Stimulated activated CD8-positive, alpha-beta memory T cell treated with anti-CD3 and anti-CD28 coated beads, Interleukin-15, amount 100 ng/mL, for 1 hour (primary cell): Measurements from ENCODE around the gene COBL.

Experiments used
- DNase-seq: peaks from one replicate; pipeline ENCODE4 v3.0.0-alpha.2; 2020; ENCODE audit warnings: low read depth

COBL gene

DNA sequence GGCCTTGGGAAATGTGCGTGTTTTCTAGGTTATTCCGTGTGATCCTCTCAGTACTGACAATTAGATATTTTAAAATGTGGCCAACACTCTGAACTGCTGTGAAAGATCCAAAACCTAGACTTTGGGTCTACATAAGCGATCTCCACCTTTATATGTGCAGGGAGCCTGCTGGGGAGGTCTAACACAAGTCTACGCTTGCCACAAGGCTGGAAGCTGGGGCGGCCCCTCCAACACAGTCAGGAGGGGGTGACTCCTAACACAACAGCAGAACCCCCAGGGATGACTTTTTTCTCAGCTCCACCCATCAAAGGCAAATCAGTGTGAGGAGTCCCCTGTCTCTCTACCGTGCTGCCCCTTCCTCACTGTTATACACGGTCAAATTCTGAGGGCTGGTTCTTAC, 202.6 kb downstream of the COBL start:
- DNase-seq: no peak

DNA sequence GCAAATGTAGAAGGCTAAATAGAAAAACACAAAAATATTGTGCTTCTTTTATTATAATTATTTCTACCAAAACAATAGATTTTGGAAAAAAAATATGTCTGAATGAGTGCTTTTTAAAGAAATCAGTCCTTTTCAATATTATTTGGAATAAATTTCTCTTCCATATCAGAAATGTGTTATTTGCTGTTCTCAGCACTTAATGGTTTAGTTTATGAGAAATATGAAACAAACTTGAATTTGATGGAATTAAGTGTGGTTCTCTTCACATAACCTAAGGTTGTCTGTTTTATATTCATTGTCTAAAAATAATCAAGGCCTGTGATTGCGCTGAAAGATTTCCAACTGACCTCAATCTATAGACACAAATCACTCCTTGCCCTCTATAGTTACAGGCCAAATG, 203.0 kb downstream of the COBL start:
- DNase-seq: no peak

DNA sequence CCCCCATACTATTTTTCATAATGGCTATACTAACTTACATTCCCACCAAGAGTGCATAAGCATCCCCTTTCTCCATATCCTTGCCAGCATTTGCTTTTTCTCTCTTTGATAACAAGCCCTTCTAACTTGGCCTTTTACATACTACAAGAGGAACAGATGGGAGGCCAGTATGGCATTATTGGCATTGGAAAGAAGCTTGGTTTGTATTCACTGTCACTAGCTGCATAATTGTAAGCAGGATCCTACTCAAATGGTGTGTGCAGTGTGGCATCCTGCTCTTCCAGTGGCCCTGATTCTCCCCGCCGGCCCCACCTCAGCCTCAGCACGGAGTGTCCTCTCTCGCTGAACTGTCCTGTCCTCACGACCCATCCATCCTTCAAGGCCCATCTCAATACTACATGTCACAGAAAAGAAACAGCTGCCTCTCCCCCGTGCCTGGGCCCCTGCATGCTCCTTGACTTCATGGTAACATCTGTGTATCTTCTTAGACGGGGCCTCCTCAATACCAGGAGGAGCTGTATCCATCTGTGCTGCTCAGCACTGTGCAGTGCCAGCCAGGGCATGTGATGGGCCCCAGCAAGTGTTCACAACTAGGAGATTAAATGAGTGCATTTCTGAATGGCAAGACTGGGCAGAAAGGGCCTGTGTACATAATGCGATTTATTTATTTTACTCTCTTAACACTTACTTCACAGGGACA, 205.2 kb downstream of the COBL start:
- DNase-seq: no peak

DNA sequence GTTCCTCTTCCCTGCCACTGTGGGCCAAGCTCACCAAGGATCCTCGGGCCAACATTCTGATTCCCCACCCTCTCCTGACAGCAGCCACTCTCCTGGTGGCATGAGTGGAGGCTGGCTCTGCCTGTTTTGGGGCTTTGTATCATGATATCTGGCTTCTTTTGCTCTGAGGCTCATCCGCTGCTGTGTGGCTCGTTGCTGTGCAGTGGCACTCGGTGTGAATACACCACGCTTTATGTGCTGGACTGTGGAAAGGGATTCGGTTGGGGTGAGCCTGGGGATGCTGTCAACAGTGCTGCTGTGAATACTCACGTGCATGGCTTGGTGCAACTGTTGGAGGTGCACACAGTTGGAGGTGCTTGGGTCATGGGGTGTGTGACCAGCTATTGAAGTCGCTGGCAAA, 208.5 kb downstream of the COBL start:
- DNase-seq: no peak

DNA sequence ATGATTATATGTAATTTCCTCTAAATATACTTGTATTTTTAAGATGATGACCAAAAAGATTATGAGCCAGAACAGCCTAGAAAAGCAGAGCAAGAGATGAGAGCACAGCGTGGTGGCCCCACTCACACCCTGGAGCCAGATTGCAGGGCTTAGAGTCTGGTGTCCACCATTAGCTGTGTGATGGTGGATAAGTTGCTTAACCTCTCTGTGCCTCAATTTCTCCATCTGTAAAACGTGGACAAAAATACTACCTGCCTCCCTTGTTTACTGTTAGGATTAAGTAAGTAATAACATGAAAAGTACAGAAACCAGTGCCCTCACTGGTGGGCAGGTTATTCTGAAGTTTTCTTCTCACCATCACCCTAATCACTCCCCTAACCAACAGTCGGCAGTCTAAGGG, 212.3 kb downstream of the COBL start:
- no peak for DNase-seq

DNA sequence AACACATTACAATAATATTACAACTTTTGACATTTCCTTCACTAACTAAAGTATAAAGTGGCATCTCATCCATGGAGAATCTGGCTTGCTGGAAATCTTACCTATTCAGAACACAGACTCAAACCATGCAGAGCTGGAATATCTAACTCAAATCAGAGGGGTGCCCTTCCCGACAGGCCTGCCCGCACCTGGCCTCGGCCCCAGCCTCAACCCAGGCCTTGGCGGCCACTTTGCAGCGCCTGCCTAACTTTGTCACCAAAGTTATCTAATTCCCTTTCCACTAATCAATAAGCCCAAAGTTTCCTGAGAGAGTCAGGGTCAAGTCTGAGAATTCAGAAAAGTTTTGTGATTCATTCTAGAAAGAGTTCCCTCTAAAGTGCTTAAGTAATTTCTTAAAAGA, 212.9 kb downstream of the COBL start:
- DNase-seq: no peak

DNA sequence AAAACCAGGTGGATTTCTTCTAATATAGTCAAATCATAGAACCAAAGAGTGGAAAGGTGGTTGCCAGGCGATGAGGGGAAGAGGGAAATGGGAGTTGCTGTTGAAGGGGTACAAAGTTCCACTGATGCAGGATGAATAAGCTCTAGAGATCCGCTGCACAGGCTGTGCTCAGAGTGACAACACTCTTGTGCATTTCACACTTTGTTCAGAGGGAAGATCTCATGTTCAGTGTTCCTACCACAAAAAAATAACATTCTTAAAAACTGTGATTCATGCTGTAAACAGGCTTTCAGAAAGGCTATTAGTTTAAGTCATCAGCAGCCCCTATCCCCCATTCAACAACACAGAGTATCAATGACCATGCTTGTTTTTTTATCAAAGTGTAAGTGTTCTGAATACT, 213.8 kb downstream of the COBL start:
- DNase-seq: no peak

DNA sequence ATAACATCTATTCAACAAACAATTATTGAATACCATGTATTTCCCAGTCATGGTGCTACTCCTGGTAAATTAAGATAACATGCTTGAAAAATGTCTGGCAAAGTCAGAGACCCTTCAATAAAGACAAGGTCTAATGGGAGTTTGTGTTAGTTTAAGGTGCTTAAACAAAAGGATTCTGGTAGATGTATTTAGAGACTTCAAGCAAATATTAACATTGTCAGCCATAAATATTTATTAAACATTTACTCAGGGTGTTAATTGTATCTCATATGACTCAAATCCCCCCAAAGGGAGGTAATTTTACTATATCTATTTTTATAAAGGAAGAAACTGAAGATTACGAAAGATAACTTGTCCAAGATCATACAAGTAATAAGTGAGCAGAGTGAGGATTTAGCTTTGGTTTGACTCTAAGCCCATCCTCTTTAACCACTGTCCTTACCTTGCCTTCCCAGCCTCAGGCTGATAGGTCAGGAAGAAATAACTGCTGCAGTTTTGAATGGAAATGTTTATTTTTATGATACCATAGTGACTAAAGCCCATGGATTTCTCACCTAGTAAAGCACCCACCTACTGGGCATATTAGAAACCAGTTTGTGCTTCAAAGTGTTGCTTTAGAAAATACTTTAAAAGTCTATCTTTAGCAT, 215.4 kb downstream of the COBL start:
- no peak for DNase-seq

DNA sequence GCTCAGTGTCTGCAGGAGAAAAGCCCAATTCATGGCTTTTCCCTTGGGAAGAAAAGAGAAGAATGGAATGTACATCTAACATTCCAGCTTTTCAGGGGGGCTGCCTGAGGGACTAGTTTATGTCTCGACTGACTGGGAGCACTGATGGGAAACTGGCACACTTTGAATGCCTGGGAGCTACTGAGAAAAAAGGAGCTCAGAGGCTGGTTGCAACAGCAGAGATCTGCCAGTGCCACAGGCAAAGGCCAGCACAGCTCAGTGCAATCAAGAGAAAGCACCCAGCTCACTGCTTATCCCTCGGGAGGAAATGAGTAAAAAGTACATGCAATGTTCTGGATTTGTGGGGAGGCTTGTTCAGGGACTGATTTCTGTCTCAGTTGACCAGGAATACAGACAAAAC, 226.2 kb downstream of the COBL start:
- DNase-seq: no peak

DNA sequence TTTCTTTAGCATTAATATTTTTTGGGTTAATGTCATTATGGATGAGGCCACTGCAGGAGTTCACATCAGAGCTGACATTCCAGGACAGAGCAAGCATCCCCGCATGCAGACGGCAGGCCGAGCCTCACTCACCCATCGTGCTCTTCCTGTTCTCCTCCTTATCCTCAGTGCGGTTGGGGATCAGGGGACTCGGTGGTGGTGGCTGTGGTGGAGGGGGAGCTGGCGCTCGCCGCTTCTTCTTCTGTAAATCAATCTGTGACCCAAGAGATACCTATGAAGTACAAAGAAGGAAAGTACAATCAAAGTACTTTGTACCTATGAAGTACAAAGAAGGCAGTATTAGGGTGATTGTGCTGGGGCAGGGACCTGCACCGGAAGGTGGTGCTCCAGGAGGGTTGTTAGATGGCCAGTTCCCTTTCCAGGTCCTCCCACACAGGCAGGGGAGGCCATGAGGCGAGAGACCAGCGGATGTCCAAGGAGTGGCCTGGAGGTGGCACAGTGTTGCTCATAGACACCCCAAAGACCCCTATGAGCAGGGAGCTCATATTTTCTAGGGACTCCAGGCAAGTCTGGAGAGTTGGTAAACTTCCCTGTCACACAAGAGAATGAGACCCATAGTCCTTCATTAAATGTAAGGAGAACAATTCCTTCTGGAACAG, 231.4 kb downstream of the COBL start:
- DNase-seq: no peak

DNA sequence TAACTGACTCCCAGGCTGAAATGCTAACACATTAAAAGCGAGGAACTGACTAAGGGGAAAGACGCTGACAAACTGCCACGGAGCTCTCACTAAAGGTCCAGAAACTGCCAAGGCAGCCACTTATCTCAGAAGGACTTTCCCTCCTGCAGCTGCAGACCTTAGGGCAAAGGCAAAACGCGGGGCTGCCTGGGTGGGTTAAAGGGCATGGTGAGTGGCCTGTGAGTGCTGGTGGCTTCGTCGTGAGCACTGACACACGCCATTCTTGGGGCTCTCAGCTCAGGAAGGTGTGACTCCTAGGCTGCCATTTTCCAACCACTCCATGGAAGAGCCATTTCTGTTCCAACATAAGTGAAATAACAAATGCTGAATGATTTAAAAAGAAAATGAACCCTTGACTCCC, 232.5 kb downstream of the COBL start:
- no peak for DNase-seq

DNA sequence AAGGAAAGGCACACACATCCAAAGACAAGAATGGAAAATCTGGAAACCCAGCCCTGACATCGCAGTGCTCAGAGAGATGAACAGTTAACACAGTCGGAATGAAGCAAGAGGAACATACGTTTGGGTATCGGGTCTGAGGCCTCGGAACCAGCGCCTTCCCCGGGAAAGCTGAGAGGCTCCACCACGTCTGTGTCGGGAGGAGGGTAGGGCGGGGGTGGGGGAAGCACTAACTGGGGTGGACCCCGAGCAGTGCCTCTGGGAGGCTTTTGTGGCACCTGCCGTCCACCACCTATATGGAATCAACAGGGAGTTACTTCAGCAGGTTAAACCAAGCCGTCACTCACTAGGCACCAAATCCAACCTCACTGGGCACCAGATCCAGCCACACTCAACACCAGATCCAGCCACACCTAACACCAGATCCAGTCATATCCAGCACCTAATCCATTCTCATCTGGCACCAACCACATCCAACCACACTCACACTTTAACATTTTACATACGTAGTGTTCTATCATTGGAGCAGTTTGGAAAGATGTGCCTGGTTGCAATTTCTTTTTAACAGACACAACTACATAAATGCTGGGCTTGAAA, 233.6 kb downstream of the COBL start:
- DNase-seq: no peak

DNA sequence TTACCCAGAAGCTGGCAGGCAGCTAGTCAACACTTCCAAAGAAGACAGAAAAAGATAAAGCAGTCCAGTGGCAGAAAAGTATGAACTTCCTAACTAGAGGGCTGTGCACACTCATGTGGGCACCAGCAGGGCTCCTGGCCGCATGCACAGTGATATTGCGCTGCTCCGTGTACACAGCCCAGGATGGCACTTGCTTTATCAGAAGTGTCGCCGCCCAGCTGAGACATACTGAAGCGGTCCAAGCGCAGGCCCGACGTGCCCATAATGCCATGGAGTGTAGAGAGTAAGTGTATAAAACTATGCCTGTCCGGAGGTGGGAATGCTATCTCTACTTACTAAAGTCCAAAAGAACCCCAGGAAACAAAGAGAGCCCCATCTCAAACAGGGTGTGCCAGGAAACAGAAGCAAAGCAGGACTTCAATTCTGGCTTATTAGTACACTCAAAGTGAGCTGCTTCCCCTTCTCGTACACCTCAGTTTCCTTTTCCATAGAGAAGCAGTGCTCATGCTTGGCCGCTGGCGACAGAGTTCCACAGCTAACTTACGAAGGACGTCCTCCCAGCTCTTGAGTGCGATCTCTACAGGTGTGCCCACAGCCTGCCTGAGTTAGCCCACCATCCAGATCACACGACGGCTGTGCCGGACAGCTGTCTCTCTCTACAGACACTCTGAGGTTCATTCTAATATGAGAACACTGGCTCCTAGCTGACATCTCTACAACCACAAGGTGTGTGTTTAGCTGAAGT, 234.3 kb downstream of the COBL start:
- no peak for DNase-seq

DNA sequence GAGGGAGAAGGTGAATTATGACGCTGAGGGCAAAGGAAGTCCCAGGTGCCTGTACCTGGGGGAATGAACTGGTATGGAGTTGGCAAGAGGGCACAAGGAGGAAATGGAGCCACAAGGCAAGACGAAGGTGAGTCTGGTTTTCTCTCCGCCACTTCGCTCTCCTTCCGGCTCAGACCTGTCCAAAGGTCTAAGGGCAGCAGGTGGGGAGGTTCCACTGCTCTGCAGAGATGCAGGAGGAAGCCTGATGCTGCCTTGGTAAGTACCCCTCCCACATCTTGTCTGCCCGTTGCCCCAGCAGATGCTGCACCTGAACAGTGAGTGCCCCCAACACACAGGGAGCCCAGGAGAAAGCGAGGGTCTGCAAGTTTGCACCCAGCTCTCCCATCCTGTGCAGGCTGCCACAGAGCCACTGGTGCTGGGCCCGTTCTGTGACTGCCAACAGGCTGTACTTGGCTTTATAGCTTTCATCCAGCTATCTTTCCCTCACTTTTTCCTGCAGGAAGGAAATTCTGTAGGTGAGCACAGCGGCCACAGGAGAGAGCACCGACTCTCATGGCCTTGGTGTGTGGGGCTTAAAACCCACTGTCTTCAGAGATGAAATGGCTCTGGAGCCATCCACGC, 235.2 kb downstream of the COBL start:
- no peak for DNase-seq

DNA sequence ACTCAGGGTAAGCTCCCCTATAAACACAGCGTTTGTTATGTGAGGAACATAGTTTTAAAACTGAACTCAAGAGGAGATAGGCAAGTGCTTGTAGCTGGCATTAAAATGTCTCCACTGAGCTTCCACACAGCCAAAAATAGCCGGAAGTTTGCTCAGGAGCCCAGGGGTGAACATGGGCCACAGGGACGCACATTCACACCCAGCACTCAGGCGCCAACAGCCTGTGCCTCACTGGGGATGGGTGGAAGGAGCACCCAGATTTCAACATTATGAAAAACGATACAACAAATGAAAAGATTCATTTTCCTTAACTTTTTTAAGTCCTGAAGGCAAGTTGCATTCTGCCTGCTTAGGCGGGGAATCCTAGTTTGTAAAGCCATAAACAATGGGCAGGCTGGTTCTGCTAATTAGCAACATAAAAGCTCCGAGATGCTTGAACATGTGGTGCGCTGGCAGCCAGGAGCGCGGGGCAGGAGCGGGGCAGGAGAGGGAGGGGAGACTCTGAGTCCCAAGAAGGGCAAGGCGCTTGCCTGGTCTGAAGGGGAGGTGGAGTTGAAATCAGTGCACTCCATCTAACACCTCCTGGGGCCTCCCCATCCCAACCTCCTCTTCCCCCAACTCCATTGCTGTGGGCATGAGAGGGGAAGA, 235.9 kb downstream of the COBL start:
- no peak for DNase-seq

DNA sequence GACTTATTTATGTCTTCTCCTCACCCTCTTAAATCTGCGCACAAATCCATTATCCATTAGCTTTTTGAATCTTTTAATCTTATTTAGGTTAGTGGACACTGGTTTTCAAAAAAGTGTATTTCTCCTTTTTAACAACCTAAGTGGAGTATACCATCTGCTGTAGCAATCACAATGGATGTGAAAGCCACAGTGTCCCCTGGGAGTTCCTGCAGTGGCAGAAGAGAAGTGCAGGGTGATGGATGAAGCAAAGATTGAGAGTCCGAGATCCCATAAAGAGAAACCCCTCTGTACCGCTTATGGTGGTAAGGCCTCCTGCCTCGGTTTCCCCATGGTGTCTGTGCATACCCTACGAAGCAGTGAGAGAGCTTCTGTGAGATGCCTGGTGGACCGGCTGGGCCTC, 236.4 kb downstream of the COBL start:
- no peak for DNase-seq

DNA sequence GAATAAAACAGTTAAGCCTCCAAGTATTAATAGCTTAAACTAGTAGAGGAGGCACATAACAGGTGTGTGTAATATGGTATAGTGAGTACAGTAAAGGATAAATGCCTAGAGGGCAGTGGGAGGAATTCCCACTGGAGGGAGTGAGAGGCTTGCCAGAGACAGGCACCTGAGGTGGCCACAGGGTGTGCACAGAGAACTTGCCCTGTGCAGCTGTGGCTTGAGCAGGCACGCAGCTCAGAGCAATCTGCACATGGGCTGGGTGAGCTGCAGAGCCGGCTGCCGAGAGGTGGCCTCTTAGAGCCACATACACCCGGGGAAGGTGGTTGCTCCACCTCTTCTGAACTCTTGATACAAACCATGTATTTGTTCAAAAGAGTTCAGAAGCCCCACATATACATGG, 237.1 kb downstream of the COBL start:
- no peak for DNase-seq

DNA sequence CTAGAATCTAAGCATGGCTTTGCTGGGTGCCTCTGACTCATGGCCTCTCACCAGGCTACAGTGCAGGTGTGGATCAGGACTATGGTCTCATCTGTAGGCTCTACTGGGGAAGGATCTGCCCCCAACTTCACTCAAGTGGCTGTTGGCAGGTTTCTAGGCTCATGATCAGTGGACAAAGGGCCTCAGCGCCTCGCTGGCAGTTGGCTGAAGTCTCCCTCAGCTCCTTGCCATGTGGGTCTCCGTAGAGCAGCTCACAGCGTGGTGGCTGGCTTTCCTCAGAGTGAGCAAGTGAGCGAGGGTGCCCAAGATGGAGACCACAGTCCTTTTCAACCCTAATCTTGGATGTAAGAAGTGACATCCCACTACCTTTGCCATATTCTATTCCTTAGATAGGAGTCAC, 238.0 kb downstream of the COBL start:
- DNase-seq: no peak

DNA sequence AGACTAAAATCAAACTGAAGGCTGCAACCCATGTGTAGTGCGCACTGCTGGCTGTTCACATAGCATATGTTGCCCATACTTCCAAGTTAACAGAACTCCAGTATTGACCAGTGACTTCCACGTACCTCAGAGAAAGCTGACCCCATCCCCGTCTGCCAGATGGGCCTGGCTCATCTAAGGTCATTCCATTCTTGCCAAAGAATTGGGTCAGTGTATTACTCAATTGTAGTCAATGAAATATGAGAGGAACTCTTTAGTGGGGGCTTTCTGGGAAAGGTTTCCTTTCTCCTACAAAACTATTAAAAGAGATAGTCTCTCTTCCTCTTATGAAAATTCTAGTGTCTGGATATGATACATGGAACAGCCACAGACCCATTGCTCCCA, 238.6 kb downstream of the COBL start:
- no peak for DNase-seq

DNA sequence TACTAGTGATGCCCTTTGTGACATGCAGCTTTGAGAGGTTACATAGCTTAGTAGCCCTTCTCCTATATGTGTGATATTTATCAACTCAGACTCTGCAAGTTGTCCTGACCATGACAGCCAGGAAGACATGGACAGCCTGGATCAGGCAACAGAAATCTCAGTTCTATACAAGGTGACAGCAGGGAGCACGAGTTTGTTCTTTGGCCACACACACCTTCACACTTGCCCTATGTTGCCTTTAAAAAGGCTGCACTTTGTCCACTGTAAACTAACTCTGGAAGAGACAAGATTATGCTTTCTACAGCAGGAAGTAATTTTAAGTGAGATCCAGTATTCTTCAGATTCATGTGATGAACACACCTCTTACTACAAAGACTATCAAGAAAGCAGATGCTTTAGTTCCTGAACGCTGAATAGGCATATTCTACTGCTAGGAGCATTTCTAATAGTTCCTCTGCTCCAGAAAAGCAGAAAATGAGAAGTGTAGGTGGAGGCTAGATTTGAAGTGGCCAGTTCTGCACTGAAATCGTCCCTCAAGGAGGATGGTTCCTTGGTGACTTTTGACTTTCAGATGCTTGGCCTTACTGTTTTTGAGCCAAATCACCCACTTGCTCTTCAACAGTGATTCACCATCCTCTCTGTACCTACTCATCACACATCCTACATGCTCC, 239.2 kb downstream of the COBL start:
- DNase-seq: no peak
